ENCODE measurements around the gene RSPRY1. TPM values are rescaled to one million over a fixed set of nuclear protein-coding genes. Genes with fewer than 3 reads are reported as not detected.

RSPRY1 gene
- total and polyA plus RNA-seq, 2 of the 4 experiments (the other 2 are of a cell fraction), result 25.2 to 62.2 TPM

- Histone ChIP-seq H2AK9ac (replicated peaks; ENCODE audit: low read depth, low read length, poor library complexity) (no peak overlapping the region), H3K79me1 (ENCODE audit: low read depth in 1 of 2, low read length in 2 of 2) (no peaks in the 10 kb centered on the region), H2BK15ac (ENCODE audit: low read depth, low read length) (no peak overlapping the region), H3K9me3 (ENCODE audit: control insufficient read depth, insufficient read depth, low read length) (no peaks in the 10 kb centered on the region), H3K18ac (ENCODE audit: low read depth, low read length) (no peak overlapping the region), H3K27ac (ENCODE audit: insufficient read depth, low read length) (no peak overlapping the region), H3K4me1 (ENCODE audit: control insufficient read depth, insufficient read depth, low read length) (no peaks in the 10 kb centered on the region), H4K5ac (ENCODE audit: low read depth, low read length) (no peak overlapping the region), H2BK20ac (ENCODE audit: low read depth, low read length) (no peak overlapping the region), H3K4ac (ENCODE audit: low read depth, low read length) (no peak overlapping the region), H2AFZ (replicated peaks; ENCODE audit: low read length, poor library complexity) (no peak overlapping the region), H3K4me2 (ENCODE audit: low read depth, low read length) (no peak overlapping the region), H3K36me3 (ENCODE audit: control insufficient read depth, insufficient read depth, low read length) (no peaks in the 10 kb centered on the region), H2BK120ac (ENCODE audit: low read depth, low read length) (no peak overlapping the region), H2AK5ac (ENCODE audit: low read depth, low read length) (no peak overlapping the region; the same call in 1 of the 2 replicates), H3K4me3 (ENCODE audit: insufficient read depth, low read depth, low read length) (no peak overlapping the region), H4K91ac (ENCODE audit: insufficient read depth, low read depth, low read length) (no peak overlapping the region), H3K9ac (ENCODE audit: low read depth, low read length) (no peak overlapping the region), H3K9me1 (ENCODE audit: insufficient read depth, low read length) (no peaks in the 10 kb centered on the region), H4K8ac (ENCODE audit: low read depth in 2 of 2, low read length in 2 of 2) (no peak overlapping the region), H4K20me1 (ENCODE audit: insufficient read depth, low read length) (no peaks in the 10 kb centered on the region; the same call in 1 of the 2 replicates), H2BK5ac (ENCODE audit: low read depth, low read length, poor library complexity, severe bottlenecking) (no peak overlapping the region), H3K56ac (ENCODE audit: extremely low read depth, insufficient read depth, low read length) (no peak overlapping the region), H3K27me3 (ENCODE audit: control insufficient read depth, insufficient read depth, low read length) (peaks cover 9% of the 10 kb centered on the region), H3K14ac (replicated peaks; ENCODE audit: low read depth, low read length) (no peak overlapping the region), H3K23ac (ENCODE audit: low read depth, low read length) (no peak overlapping the region)
- POLR2A ChIA-PET (ENCODE audit: unreplicated experiment), result no interaction called here
- no TSS peak for BruUV-seq (replicated peaks)
- TF ChIP-seq BHLHE40 (IDR thresholded peaks at IDR 0.05; ENCODE audit: low read depth, low read length) (no peak), SMC3 (IDR thresholded peaks at IDR 0.05; ENCODE audit: low read depth, low read length) (no peak), RCOR1 (IDR thresholded peaks at IDR 0.05; ENCODE audit: insufficient replicate concordance, low read length) (no peak), CEBPB (IDR thresholded peaks at IDR 0.05; ENCODE audit: low read depth, low read length) (no peak), NFE2L2 (IDR thresholded peaks at IDR 0.05; ENCODE audit: low read depth, low read length) (no peak), MAFK (IDR thresholded peaks at IDR 0.05; ENCODE audit: low read depth, low read length) (no peak), CTCF (conservative IDR thresholded peaks at IDR 0.05; ENCODE audit: low read depth, low read length) (no peak), FOS (IDR thresholded peaks at IDR 0.05; ENCODE audit: low read depth, low read length) (no peak), RFX5 (IDR thresholded peaks at IDR 0.05; ENCODE audit: low read depth, low read length) (no peak), USF2 (IDR thresholded peaks at IDR 0.05; ENCODE audit: low read depth, low read length) (no peak), CHD1 (IDR thresholded peaks at IDR 0.05; ENCODE audit: low read depth, low read length) (no peak), MAZ (IDR thresholded peaks at IDR 0.05; ENCODE audit: borderline replicate concordance, low read depth, low read length) (no peak), POLR2A (IDR thresholded peaks at IDR 0.05; ENCODE audit: low read depth, low read length) (no peak)
- TF ChIP-seq, protein P1, sequence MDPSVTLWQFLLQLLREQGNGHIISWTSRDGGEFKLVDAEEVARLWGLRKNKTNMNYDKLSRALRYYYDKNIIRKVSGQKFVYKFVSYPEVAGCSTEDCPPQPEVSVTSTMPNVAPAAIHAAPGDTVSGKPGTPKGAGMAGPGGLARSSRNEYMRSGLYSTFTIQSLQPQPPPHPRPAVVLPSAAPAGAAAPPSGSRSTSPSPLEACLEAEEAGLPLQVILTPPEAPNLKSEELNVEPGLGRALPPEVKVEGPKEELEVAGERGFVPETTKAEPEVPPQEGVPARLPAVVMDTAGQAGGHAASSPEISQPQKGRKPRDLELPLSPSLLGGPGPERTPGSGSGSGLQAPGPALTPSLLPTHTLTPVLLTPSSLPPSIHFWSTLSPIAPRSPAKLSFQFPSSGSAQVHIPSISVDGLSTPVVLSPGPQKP (IDR thresholded peaks at IDR 0.05; ENCODE audit: borderline replicate concordance, low read depth, low read length), result no peak
- DNase-seq (no peak), ATAC-seq (ENCODE audit: low read depth) (no peak)
- CTCF ChIA-PET, result no interaction called here
- WGBS, 2 experiments (ENCODE audit: extremely low coverage in 2 of 2, insufficient read length in 1 of 2), result no CpG with 5 or more reads among the region's 5 CpGs
- intact Hi-C loops (cut with micrococcal nuclease), result no loop called here
- in situ Hi-C loops (cut with MboI; ENCODE audit: low sequenced_read_pairs), result no loop called here
- dilution Hi-C loops (cut with HindIII; ENCODE audit: low sequenced_read_pairs, unreplicated experiment), result no loop called here
Observed at GRCh38 chr16:57273826-57274225, 87.7 kb downstream of the RSPRY1 start.
